GM12801 (cell line): ENCODE data around the gene MXRA7.

Source experiments
- CTCF ChIP-seq: IDR thresholded peaks from one replicate; pipeline ENCODE4 v1.5.1; 2011; ENCODE audit warnings: control low read depth; ENCODE audit not compliant: insufficient read length; ENCODE audit errors: extremely low read depth

MXRA7 gene

DNA sequence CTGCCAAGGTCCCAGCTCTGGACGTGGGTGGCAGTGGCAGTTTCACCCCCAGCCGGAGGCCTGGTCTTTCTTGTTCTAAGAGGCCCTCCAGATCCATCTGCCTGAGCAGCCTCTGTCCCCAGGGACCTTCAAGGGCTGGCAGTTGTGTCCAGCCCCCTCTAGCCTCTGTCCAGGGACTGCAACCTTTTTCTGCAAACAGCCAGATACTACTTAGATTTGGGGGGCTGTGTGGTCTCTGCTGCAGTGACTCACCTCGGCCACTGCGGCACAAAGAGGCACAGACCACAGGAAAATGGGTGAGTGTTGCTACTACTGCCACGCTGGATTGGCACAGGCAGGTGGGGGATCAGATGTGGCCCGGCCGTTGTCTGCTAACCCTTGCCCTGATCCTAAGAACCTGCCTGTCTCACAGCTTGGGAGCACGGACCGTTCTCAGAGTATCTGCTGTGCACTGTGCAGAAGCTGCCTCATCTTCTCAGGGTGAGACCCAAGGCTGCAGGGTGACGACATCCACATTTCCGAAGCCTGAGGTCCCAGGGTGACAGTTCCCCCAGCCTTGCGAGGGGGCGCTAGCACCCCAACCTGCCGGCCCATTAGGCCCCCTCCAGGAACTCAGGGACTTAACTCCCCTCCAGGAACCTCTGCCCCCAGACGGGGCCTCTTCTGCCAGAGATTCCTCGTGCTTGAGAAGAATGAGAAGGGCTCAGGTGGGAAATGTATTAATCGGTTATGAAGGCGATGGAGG lies 27.6 kb downstream of the MXRA7 start:
- TF ChIP-seq CTCF, result no peak

DNA sequence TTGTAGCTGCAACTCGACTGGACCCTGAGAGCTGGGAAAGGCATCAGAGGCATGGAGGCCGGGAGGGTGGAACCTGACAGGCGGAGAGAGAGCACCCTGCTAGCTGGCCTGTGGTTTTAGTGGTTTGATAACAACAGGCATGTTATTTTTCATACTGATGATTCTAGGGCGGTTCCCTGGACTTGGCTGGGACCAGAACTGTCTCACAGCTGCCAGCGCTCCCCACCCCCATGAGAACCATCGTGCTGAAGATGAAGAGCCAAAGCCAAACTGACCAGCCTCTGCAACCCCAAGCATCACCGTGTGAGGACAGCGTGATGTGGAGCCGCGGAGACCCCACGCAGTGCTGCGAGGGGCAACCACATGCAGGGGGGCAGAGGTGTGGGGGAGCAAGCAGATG lies 28.5 kb downstream of the MXRA7 start:
- no peak for TF ChIP-seq CTCF

- no peak for TF ChIP-seq CTCF
Observed at GRCh38 chr17:76681222-76682137, 29.3 kb downstream of the MXRA7 start.

DNA sequence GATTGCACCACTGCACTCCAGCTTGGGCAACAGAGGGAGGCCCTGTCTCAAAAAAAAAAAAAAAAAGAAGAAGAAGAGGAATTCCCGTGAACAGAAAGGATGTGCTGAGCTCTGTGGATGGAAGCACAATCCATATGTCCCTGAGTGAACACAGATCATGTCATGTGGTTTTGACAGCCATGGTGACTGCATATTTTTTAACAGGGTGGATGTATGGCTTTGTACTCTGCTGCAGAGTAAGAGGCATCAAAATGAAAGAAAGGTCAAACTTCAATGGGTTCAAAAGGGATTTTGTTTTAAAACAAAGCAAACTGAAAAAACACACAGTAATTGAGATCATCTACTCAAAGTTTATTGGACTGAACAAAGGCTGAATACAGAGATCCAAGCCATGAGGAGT lies 31.5 kb downstream of the MXRA7 start:
- no peak for TF ChIP-seq CTCF

GRCh38 chr17:76678330-76678729 lies 32.4 kb downstream of the MXRA7 start:
- no peak for TF ChIP-seq CTCF

DNA sequence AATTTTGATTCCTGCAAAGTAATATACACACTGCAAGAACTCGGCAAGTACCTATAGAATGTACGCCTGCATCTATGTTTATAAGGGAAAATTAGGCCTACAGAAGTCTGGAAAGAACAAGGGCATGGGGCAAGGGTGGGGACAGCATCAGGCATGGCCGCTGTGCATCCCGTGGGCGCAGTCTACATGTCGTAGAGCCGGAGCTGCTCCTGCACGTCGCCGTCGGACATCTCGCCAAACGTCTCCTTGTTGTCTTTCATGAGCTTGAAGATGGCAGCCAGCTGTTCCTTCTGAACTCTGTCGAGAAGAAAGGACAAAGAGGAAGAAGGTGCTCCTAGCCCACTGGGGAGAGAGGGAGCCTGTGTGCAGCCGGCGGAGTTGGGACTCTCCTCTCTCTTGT lies 33.4 kb downstream of the MXRA7 start:
- TF ChIP-seq CTCF, result no peak

- no peak for TF ChIP-seq CTCF
Observed at GRCh38 chr17:76676629-76677028, 34.1 kb downstream of the MXRA7 start.
